Measurements from ENCODE around the gene MS4A10. TPM values are rescaled to one million over a fixed set of nuclear protein-coding genes. Genes with fewer than 3 reads are reported as not detected.

MS4A10 gene
- total RNA-seq, 1 experiment from 2014 or later, result not detected

DNA sequence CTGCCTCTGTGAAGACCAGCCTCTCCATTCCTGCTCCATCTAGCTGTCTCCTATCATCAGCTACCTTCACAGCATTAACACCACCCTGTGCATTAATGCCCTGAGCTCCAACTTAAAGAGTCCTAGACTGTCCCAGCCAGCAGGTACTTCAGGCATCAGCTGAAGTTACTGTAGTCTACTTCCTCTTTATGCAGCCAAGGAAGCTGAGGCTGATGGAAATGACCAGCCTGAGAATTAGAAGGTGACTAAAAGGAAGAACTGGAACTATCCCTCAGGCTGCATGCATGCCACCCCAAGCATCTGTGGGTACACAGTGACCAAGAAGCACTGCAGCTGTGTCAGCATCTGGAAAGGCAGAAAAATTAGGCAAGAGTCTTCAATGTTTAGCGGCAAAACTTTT is 28.2 kb downstream of the MS4A10 start:
- POLR2A ChIA-PET, result no interaction called here
- DNase-seq (ENCODE audit: low read depth, low spot score), result no peak

DNA sequence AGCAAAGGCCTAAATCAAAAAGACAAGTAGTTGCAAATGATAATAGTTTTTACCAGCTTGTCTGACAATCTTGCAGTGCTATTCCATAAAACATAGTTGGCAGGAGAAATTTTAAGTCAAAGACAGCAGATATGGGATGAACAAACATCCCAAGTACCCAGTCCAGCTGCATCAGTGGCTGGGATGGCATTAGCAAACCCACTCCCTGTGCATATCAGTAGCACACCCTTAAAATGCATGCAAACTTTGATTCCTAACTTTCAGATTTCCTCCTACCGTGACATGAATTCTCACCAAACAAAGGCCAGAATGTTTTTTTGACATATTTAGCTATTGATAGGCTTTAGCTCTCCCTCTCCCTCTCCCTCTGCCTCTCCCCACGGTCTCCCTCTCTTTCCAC is 29.0 kb downstream of the MS4A10 start:
- H3K27ac ChIP-seq (ENCODE audit: low read depth, low read length), result no peak overlapping the region
- H4K20me1 ChIP-seq (ENCODE audit: insufficient read depth), result no peaks in the 10 kb centered on the region
- POLR2A ChIA-PET, result no interaction called here
- intact Hi-C loops (cut with micrococcal nuclease), result no loop called here
- CTCF ChIA-PET, result interaction anchor here (0.8 kb wide), 1 partner anchor 17 kb away, joined by 3 read pairs; no protein-coding TSS in a partner anchor
- DNase-seq (ENCODE audit: low read depth, low spot score), result no peak
- H3K4me1 ChIP-seq (ENCODE audit: control insufficient read depth in 1 of 2, insufficient read depth in 2 of 2, low read length in 2 of 2), result no peaks in the 10 kb centered on the region
- RAD21 ChIA-PET (ENCODE audit: low non-redundant PET in 1 of 2, low total read pairs in 2 of 2, uncharacterized antibody in 2 of 2, unreplicated experiment in 2 of 2), result no interaction called here
- no TSS peak for BruUV-seq (replicated peaks)
- H3K4me2 ChIP-seq (ENCODE audit: low read length), result no peak overlapping the region
- H3K79me2 ChIP-seq (ENCODE audit: insufficient read depth, low read length), result no peaks in the 10 kb centered on the region
- no peak overlapping the region for H3K4me3 ChIP-seq (replicated peaks in 1 of 2; ENCODE audit: low read depth in 1 of 2, low read length in 2 of 2)
- H3K36me3 ChIP-seq (ENCODE audit: control insufficient read depth in 1 of 2, insufficient read depth in 2 of 2, low read length in 2 of 2), result no peaks in the 10 kb centered on the region
- peaks cover 5 to 6% of the 10 kb centered on the region in 2 experiments; a peak in 2 of 4 replicates for H3K9me3 ChIP-seq (ENCODE audit: control insufficient read depth in 1 of 2, insufficient read depth in 1 of 2, low read depth in 1 of 2, low read length in 2 of 2)
- H2AFZ ChIP-seq (ENCODE audit: low read depth, low read length, poor library complexity, severe bottlenecking), result no peak overlapping the region
- no peaks in the 10 kb centered on the region for H3K27me3 ChIP-seq (ENCODE audit: insufficient read depth, low read length)
- no peak overlapping the region for H3K9ac ChIP-seq (ENCODE audit: low read length)
- no peak for ATAC-seq
- H3K9me2 ChIP-seq (ENCODE audit: insufficient read depth), result no peaks in the 10 kb centered on the region
- TF ChIP-seq, protein P1, sequence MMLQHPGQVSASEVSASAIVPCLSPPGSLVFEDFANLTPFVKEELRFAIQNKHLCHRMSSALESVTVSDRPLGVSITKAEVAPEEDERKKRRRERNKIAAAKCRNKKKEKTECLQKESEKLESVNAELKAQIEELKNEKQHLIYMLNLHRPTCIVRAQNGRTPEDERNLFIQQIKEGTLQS (IDR thresholded peaks at IDR 0.05), result no peak
- TF ChIP-seq POLR2A (IDR thresholded peaks at IDR 0.05; ENCODE audit: borderline replicate concordance, extremely low read depth, insufficient read depth, insufficient read length) (no peak), POLR2AphosphoS5 (IDR thresholded peaks at IDR 0.05; ENCODE audit: low read depth, low read length) (no peak), ELF1 (IDR thresholded peaks at IDR 0.05; ENCODE audit: borderline replicate concordance, low read depth) (no peak), ZFX (IDR thresholded peaks at IDR 0.05) (no peak), SIN3A (IDR thresholded peaks at IDR 0.05; ENCODE audit: low read depth) (no peak)
- TF ChIP-seq, protein P2, sequence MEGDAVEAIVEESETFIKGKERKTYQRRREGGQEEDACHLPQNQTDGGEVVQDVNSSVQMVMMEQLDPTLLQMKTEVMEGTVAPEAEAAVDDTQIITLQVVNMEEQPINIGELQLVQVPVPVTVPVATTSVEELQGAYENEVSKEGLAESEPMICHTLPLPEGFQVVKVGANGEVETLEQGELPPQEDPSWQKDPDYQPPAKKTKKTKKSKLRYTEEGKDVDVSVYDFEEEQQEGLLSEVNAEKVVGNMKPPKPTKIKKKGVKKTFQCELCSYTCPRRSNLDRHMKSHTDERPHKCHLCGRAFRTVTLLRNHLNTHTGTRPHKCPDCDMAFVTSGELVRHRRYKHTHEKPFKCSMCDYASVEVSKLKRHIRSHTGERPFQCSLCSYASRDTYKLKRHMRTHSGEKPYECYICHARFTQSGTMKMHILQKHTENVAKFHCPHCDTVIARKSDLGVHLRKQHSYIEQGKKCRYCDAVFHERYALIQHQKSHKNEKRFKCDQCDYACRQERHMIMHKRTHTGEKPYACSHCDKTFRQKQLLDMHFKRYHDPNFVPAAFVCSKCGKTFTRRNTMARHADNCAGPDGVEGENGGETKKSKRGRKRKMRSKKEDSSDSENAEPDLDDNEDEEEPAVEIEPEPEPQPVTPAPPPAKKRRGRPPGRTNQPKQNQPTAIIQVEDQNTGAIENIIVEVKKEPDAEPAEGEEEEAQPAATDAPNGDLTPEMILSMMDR (IDR thresholded peaks at IDR 0.05 in 2 of 3, conservative IDR thresholded peaks at IDR 0.05 in 1 of 3; ENCODE audit: borderline replicate concordance in 1 of 3, insufficient read depth in 1 of 3, low read depth in 2 of 3, low read length in 2 of 3), result no peak
- TF ChIP-seq, protein P3, sequence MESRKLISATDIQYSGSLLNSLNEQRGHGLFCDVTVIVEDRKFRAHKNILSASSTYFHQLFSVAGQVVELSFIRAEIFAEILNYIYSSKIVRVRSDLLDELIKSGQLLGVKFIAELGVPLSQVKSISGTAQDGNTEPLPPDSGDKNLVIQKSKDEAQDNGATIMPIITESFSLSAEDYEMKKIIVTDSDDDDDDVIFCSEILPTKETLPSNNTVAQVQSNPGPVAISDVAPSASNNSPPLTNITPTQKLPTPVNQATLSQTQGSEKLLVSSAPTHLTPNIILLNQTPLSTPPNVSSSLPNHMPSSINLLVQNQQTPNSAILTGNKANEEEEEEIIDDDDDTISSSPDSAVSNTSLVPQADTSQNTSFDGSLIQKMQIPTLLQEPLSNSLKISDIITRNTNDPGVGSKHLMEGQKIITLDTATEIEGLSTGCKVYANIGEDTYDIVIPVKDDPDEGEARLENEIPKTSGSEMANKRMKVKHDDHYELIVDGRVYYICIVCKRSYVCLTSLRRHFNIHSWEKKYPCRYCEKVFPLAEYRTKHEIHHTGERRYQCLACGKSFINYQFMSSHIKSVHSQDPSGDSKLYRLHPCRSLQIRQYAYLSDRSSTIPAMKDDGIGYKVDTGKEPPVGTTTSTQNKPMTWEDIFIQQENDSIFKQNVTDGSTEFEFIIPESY (IDR thresholded peaks at IDR 0.05; ENCODE audit: extremely low read depth, insufficient replicate concordance, low read length), result no peak

More for the DNA sequence above, 28.2 kb downstream of the MS4A10 start:
- ChIA-PET RAD21 (ENCODE audit: low non-redundant PET in 1 of 2, low total read pairs in 2 of 2, uncharacterized antibody in 2 of 2, unreplicated experiment in 2 of 2) (no interaction called here), CTCF (interaction anchor here (0.8 kb wide), 1 partner anchor 17 kb away, joined by 3 read pairs; no protein-coding TSS in a partner anchor)
- no peak for TF ChIP-seq POLR2A (IDR thresholded peaks at IDR 0.05; ENCODE audit: borderline replicate concordance, extremely low read depth, insufficient read depth, insufficient read length)
- TF ChIP-seq, protein P4, sequence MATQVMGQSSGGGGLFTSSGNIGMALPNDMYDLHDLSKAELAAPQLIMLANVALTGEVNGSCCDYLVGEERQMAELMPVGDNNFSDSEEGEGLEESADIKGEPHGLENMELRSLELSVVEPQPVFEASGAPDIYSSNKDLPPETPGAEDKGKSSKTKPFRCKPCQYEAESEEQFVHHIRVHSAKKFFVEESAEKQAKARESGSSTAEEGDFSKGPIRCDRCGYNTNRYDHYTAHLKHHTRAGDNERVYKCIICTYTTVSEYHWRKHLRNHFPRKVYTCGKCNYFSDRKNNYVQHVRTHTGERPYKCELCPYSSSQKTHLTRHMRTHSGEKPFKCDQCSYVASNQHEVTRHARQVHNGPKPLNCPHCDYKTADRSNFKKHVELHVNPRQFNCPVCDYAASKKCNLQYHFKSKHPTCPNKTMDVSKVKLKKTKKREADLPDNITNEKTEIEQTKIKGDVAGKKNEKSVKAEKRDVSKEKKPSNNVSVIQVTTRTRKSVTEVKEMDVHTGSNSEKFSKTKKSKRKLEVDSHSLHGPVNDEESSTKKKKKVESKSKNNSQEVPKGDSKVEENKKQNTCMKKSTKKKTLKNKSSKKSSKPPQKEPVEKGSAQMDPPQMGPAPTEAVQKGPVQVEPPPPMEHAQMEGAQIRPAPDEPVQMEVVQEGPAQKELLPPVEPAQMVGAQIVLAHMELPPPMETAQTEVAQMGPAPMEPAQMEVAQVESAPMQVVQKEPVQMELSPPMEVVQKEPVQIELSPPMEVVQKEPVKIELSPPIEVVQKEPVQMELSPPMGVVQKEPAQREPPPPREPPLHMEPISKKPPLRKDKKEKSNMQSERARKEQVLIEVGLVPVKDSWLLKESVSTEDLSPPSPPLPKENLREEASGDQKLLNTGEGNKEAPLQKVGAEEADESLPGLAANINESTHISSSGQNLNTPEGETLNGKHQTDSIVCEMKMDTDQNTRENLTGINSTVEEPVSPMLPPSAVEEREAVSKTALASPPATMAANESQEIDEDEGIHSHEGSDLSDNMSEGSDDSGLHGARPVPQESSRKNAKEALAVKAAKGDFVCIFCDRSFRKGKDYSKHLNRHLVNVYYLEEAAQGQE (IDR thresholded peaks at IDR 0.05; ENCODE audit: low read depth), result no peak
- TF ChIP-seq CBX3 (IDR thresholded peaks at IDR 0.05; ENCODE audit: low read depth), result no peak
- TF ChIP-seq RAD21 (IDR thresholded peaks at IDR 0.05; ENCODE audit: low read depth), result no peak
- H3K4me1 ChIP-seq (ENCODE audit: control insufficient read depth in 1 of 2, insufficient read depth in 2 of 2, low read length in 2 of 2), result no peaks in the 10 kb centered on the region
- H3K9ac ChIP-seq (ENCODE audit: low read length), result no peak overlapping the region
- no peak for ATAC-seq
- intact Hi-C loops (cut with micrococcal nuclease), result no loop called here
- H3K27me3 ChIP-seq (ENCODE audit: insufficient read depth, low read length), result no peaks in the 10 kb centered on the region
- H3K36me3 ChIP-seq (ENCODE audit: control insufficient read depth in 1 of 2, insufficient read depth in 2 of 2, low read length in 2 of 2), result no peaks in the 10 kb centered on the region
- no TSS peak for BruUV-seq (replicated peaks)
- no peak overlapping the region for H2AFZ ChIP-seq (ENCODE audit: low read depth, low read length, poor library complexity, severe bottlenecking)
- H3K9me3 ChIP-seq (ENCODE audit: control insufficient read depth in 1 of 2, insufficient read depth in 1 of 2, low read depth in 1 of 2, low read length in 2 of 2), result peaks cover 5 to 6% of the 10 kb centered on the region in 2 experiments; a peak in 2 of 4 replicates
- no peaks in the 10 kb centered on the region for H4K20me1 ChIP-seq (ENCODE audit: insufficient read depth)
- H3K4me2 ChIP-seq (ENCODE audit: low read length), result no peak overlapping the region
- H3K9me2 ChIP-seq (ENCODE audit: insufficient read depth), result no peaks in the 10 kb centered on the region
- no peak overlapping the region for H3K27ac ChIP-seq (ENCODE audit: low read depth, low read length)
- no peak overlapping the region for H3K4me3 ChIP-seq (replicated peaks in 1 of 2; ENCODE audit: low read depth in 1 of 2, low read length in 2 of 2)
- H3K79me2 ChIP-seq (ENCODE audit: insufficient read depth, low read length), result no peaks in the 10 kb centered on the region

Measured in HCT116 (cell line).